ENCODE results near the gene AATF.

DNA sequence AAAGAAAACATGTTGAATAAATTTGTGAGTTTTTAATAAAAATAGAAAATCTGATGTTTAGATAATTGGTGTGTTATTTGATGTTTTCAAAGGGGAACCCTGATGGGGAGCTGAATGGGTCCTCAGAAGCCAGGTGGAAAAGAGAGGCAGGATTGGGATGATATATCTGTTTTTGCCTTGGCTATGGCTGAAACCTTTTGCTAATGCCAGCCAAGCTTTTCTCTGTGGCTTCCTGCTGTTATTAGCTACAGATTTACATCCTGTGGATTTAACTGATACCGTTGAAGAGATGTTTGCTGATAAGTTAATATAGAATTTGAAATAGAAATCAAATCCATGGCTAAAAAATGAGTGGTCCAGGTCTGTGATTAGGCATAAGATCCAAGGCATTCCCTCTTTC is 4.2 kb upstream of the AATF start:
- TF ChIP-seq, protein P1, sequence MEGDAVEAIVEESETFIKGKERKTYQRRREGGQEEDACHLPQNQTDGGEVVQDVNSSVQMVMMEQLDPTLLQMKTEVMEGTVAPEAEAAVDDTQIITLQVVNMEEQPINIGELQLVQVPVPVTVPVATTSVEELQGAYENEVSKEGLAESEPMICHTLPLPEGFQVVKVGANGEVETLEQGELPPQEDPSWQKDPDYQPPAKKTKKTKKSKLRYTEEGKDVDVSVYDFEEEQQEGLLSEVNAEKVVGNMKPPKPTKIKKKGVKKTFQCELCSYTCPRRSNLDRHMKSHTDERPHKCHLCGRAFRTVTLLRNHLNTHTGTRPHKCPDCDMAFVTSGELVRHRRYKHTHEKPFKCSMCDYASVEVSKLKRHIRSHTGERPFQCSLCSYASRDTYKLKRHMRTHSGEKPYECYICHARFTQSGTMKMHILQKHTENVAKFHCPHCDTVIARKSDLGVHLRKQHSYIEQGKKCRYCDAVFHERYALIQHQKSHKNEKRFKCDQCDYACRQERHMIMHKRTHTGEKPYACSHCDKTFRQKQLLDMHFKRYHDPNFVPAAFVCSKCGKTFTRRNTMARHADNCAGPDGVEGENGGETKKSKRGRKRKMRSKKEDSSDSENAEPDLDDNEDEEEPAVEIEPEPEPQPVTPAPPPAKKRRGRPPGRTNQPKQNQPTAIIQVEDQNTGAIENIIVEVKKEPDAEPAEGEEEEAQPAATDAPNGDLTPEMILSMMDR (IDR thresholded peaks at IDR 0.05 in 4 of 5, conservative IDR thresholded peaks at IDR 0.05 in 1 of 5): no peak
- no peak for TF ChIP-seq POLR2A (IDR thresholded peaks at IDR 0.05)

All from gastrocnemius medialis (tissue), 4 donors.